Daoy (cell line): Measurements from ENCODE around the gene SPRN. TPM values are rescaled to one million over a fixed set of nuclear protein-coding genes. Genes with fewer than 3 reads are reported as not detected.
A peak's percentile ranks its signal among the peaks of the same experiment; 100 is the strongest.

Experiments used
- DNase-seq: peaks from one replicate; pipeline ENCODE4 v3.0.0-alpha.2; 2015; ENCODE audit warnings: low read depth
- total RNA-seq: library from RNA; depleted of rRNA; stranded (reverse); fragments of >200 nt; shearing (Covaris generic); gene quantifications from 2 replicates; pipeline ENCODE4 v1.2.3, GENCODE V29; 2014

The SPRN gene
- total RNA-seq, 1 experiment from 2014 or later = not detected

GRCh38 chr10:133405844-133406527, 18.4 kb downstream of the SPRN start:
- DNase-seq = no peak

- DNase-seq = no peak
These were observed 19.2 kb downstream of the SPRN start for GRCh38 chr10:133405272-133405671.

GRCh38 chr10:133403784-133404183, 20.6 kb downstream of the SPRN start:
- DNase-seq = no peak

- DNase-seq = no peak
These were observed 21.1 kb downstream of the SPRN start for GRCh38 chr10:133403359-133403758.

DNA sequence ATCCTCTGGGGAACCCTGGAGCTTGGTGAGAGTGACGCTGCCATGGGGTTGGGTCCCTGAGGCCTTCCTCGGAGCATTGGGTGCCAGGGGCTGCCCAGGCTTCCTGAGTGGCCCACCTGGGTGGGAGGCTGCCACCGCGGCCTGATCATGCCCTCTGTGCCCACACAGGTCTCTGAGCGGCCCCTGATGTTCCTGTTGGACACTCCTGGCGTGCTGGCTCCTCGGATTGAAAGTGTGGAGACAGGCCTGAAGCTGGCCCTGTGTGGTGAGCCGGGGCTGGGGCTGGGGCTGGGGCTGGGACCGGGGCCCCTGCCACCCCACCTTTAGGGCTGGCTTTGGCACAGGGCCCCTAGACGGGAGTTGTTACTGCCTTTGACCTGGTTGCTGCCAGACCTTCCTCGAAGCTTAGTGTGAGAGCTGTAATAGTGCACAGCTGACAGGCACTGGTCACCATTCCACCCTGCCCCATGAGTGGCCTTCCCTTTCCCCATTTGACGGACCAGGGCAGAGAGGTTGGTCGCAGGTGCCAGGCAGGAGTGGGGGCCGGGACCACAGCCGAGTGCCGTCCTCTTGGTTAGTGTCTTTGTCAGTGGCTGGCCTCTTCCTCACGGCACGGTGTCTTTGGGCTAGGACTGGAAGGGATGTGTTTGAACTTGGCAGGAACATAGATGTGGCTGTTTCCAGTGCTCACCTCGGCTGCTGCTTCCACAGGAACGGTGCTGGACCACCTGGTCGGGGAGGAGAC, 22.3 kb downstream of the SPRN start:
- DNase-seq = no peak

- DNase-seq = no peak
These were observed 22.9 kb downstream of the SPRN start for GRCh38 chr10:133401500-133401899.

DNA sequence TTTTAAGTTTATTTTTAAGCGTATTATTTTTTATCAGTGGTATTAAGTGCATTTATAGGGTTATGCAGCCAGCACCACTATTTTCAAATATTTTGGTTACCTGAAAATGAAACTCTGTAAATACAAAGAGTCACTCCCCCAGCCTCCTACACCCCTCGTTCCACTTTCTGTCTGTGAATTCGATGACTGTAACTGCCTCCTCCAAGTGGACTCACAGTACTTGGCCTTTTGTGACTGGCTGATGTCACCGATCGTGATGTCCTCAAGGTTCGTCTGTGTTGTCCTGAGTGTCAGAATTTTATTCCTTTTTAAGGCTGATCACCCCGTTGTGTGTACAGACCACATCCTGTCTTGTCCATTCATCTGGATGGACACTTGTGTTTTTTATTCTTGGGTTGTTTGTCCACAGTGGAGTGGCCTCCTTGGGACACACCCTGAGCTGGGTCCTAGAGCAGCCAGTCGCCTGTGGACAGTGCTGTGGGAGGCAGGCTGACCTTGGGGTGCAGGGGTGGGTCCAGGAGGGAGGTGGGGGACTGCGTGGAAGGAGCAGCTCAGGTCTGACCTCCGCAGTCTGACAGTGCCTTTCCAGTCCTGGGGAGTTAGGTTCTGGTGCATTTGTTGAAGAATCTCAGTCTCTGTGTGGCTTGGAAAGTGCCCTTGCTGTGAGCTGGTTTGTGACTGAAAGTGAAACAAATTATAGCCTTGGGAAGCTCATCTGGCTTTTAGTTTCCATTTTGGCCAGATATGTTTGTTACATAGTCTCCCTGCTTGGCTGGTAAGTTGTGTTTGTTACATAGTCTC, 23.6 kb downstream of the SPRN start:
- DNase-seq = no peak

- DNase-seq = no peak
These were observed 25.3 kb downstream of the SPRN start for GRCh38 chr10:133399123-133399601.

DNA sequence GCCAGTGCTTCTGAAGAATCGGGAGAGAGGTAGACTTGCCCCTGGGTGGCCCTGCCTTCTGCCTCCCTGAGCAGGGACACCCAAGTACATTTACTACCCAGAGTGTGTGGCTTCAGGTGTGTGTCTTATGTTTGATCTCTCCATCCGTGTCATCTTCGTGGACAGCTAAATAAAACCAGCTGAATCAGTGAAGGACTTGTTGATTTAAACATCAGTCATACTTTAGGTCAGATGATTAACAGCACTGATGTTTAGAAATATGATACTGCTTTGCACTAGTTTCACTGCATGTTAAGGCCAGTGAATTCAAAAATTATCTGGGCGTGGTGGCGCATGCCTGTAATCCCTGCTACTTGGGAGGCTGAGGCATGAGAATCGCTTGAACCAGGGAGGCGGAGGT, 26.5 kb downstream of the SPRN start:
- DNase-seq = no peak

DNA sequence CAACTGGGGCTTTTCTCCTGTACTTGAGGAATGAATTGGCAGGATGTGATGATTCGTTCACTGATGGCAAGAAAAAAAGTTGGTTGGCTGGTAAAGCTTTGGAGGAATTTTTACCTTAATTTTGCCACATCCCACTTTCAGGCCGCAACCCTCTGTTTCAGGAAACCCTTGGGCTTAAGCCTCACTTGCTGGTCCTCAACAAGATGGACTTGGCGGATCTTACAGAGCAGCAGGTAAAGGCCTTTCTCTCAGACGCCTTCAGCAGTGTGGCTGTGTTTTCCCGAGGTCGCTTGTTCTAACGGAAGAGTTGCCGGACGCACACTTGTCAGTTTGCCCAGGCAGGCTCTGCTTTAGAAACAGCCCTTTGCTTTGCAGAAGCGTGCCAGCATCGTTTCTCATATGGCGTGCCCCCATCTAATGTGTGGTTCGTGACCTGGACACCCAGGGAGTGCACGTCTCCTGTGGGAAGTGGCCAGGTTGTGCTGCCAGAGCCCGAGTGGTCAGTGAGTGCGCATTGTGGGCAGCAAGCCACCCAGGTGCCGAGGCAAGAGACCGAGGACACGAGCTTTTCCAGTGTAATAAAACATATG, 28.3 kb downstream of the SPRN start:
- no peak for DNase-seq

DNA sequence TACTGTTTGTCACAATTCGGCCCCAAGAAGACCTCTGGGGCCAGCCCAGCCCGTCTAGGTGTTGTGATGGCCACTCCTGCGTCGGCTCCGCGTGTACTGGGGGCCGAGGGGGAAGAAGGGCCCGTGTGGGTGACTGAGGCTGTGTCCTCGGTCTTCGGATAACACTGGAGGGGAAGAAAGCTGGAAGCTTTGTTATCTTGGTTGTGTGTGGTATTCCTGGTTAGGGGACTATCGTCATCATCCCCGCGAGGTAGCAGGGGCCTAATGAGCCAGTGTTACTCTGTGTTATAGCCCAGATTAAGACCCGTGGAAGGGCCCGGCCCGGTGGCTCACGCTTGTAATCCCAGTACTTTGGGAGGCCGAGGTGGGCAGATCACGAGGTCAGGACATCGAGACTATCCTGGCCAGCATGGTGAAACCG, 29.6 kb downstream of the SPRN start:
- no peak for DNase-seq

DNA sequence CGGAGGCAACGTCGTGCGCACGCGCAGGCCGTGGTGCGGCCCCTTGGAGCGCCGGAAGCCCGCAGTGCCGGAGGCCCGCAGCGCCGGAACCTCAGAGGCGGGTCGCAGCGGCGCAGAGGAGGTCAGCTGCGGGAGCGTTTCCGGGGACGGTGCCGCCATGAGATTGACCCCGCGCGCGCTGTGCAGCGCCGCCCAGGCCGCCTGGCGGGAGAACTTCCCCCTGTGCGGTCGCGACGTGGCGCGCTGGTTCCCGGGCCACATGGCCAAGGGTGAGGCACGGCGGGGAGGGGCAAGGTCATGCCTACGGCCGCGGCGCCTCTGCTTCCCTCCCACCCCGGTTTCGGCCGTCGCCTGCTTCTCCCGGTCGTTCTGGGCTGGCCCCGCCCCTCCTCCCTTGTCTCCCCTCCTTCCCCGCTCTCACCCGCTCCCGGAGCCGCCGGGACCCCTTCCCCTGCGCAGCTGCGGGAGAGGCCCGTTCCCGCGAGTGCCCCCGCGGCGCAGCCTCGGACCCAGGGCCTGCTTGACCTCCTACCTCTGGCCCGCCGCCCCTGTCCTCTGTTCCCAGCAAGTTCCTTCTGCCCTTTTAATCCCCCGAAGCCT, 30.3 kb downstream of the SPRN start, which contains the start of gene MTG1:
TSS of gene MTG1 (plus strand) at position 94 of the 600 bp plus-strand sequence. CDS start at position 158, 64 bp downstream.
- peak; percentile 92 for DNase-seq

DNA sequence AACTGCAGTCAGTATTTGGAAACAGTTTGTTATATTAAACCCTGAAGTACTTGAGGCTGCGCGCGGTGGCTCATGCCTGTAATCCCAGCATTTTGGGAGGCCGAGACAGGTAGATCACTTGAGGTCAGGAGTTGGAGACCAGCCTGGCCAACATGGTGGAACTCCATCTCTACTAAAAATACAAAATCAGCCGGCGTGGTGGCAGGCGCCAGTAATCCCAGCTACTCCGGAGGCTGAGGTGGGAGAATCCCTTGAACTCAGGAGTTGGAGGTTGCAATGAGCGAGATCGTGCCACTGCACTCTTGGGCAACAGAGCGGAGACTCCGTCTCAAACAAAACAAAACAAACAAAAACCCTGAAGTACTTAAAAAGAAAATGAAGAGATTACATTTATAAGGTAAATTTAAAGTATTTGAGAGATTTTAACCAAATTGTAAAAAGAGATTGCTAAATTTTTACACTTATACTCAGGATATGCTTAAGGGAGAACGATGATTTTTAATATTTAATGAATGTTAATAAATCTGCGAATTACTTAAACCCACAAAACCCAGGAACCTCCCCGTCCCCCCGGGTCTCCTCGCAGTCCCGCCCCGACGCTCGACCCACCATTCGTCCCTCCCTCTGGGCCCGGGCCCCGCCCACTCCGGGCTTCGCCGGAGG, 30.9 kb downstream of the SPRN start:
- no peak for DNase-seq

GRCh38 chr10:133391761-133392518, 32.5 kb downstream of the SPRN start:
- no peak for DNase-seq

GRCh38 chr10:133391249-133391635, 33.2 kb downstream of the SPRN start:
- DNase-seq = no peak

DNA sequence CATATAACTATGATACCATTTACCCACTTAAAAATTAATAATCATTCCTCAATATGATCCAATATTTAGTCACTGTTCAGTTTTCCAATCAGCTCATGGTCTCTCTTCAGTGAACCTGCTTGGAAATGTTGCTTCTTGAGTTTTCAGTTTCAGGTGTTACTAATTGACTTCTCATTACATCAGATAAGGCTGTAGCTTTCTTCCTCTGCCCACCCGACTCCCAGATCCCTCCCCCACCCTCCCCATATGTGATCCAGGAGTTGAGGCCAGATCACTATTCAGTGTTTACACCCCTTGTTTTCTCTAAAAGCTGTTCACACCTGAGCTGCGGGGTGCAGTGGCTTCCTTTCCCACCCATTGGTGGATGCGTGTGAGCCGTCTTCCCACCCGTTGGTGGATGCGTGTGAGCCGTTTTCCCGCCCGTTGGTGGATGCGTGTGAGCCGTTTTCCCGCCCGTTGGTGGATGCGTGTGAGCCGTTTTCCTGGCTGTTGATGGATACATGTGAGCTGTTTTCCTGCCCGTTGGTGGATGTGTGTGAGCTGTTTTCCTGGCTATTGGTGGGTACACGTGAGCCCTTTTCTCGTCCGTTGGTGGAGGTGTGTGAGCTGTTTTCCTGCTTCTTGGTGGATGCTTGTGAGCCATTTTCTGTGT, 33.7 kb downstream of the SPRN start:
- DNase-seq = no peak

- DNase-seq = no peak
These were observed 35.2 kb downstream of the SPRN start for GRCh38 chr10:133388973-133389818.

DNA sequence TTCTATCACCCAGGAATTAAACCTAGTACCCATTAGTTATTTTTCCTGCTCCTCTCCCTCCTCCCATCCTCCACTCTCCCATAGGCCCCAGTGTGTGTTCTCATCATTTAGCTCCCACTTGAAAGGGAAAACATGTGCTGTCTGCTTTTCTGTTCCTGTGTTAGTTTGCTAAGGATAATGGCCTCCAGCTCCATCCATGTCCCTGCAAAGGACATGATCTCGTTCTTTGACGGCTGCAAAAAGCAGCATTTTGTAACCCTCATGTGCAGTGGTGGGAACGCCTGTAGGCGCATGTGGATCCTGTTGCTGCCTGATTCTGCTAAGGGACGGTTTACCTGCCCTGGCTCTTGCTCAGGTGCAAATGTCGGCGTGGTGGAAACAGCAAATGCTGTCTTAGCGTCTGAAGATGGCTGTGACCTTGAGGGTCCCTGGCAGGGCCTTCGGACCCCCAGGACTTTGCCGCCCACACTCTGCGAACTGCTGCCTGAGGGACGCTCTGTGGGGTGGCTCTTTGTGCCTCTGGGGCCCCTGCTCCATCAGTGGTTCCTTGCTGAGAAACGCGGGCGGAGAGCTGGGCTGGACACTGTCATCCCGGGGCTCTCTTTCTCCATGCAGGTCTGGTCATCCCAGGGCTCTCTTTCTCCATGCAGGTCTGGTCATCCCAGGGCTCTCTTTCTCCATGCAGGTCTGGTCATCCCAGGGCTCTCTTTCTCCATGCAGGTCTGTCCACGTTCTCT, 36.0 kb downstream of the SPRN start:
- DNase-seq = no peak
